A673 (cell line): ENCODE results near the gene AMPH.

Experiments used
- CTCF ChIP-seq: fragments of 300-800, 200-600 bp; sonication (generic); conservative IDR thresholded peaks from 2 replicates; pipeline ENCODE4 v1.5.1; 2017; ENCODE audit warnings: low read depth, mild to moderate bottlenecking, antibody characterized with exemption, low read length, moderate library complexity, mixed read lengths
- EZH2 ChIP-seq: fragments of 200-600 bp; sonication (generic); IDR thresholded peaks from 2 replicates; pipeline ENCODE4 v1.6.1; 2017; ENCODE audit warnings: borderline replicate concordance, low read depth, mild to moderate bottlenecking, mixed read lengths, antibody characterized with exemption, low read length; ENCODE audit not compliant: poor library complexity, severe bottlenecking

- TF ChIP-seq CTCF (no peak), EZH2 (no peak)
Observed at GRCh38 chr7:38545977-38546376, 85.2 kb downstream of the AMPH start.
